ENCODE measurements around the gene PPP3R2.

DNA sequence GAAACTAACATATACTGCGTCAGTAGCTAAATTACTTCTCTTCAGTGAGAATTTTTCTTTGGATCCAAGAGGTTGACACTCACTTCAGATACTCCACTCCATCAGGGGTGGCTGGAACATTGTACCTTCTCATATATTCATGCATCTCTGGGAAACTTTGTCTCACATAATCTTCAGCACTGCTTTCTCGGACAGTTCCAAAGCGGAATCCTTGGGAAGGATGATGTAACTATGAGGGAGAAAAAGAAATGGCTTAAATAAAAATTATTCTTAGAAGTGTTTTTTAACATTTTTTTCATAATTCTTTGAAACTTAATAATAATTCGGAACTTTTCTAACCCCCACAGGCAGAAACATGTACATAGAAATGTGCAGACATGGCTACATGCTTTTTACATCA is 33.4 kb upstream of the PPP3R2 start:
- TF ChIP-seq, protein P1, sequence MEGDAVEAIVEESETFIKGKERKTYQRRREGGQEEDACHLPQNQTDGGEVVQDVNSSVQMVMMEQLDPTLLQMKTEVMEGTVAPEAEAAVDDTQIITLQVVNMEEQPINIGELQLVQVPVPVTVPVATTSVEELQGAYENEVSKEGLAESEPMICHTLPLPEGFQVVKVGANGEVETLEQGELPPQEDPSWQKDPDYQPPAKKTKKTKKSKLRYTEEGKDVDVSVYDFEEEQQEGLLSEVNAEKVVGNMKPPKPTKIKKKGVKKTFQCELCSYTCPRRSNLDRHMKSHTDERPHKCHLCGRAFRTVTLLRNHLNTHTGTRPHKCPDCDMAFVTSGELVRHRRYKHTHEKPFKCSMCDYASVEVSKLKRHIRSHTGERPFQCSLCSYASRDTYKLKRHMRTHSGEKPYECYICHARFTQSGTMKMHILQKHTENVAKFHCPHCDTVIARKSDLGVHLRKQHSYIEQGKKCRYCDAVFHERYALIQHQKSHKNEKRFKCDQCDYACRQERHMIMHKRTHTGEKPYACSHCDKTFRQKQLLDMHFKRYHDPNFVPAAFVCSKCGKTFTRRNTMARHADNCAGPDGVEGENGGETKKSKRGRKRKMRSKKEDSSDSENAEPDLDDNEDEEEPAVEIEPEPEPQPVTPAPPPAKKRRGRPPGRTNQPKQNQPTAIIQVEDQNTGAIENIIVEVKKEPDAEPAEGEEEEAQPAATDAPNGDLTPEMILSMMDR (IDR thresholded peaks at IDR 0.05): no peak
- TF ChIP-seq EZH2 (IDR thresholded peaks at IDR 0.05): no peak
